Stomach (tissue), 9 donors: ENCODE measurements around the gene GFAP. TPM values are rescaled to one million over a fixed set of nuclear protein-coding genes. Genes with fewer than 3 reads are reported as not detected.

Experiments
- DNase-seq, 2 donors: peaks; one replicate each; pipeline versions ENCODE4 v3.0.0 to v3.0.0-alpha.2; 2013 to 2019
- H3K27ac ChIP-seq, 5 donors: fragments of 200-600 bp in 4 of 5; sonication (generic) in 4 of 5; one replicate each; pipeline ENCODE4 v1.5.1; 2013 to 2019; ENCODE audit warnings: mild to moderate bottlenecking in 1 of 5, moderate library complexity in 1 of 5
- H3K27me3 ChIP-seq, 3 donors: fragments of 200-600 bp; sonication (generic); one replicate each; pipeline ENCODE4 v1.5.1; 2017 to 2019; ENCODE audit warnings: mixed run types in 1 of 3
- H3K36me3 ChIP-seq, 4 donors: fragments of 200-600 bp; sonication (generic); 1 replicate in 3 of 4; 2 replicates in 1 of 4; pipeline ENCODE4 v1.5.1; 2016 to 2019
- H3K4me1 ChIP-seq, 4 donors: fragments of 200-600 bp; sonication (generic); one replicate each; pipeline ENCODE4 v1.5.1; 2016 to 2019
- H3K4me3 ChIP-seq, 4 donors: fragments of 200-600 bp; sonication (generic) in 3 of 4; one replicate each; pipeline ENCODE4 v1.5.1; 2016 to 2019; ENCODE audit warnings: mild to moderate bottlenecking in 1 of 4
- H3K9me3 ChIP-seq, 4 donors: fragments of 200-600 bp; sonication (generic); one replicate each; pipeline ENCODE4 v1.5.1; 2016 to 2019
- CTCF ChIP-seq, 7 experiments: fragments of 450-650 bp in 4 of 7; fragments of 200-600 bp in 3 of 7; sonication (generic) in 3 of 7; IDR thresholded peaks; one replicate each; pipeline ENCODE4 v1.5.1; 2016 to 2019; ENCODE audit warnings: antibody characterized with exemption in 7 of 7, control low read depth in 2 of 7, mild to moderate bottlenecking in 1 of 7
- EP300 ChIP-seq: sonication (generic); formaldehyde crosslinking; IDR thresholded peaks from one replicate; pipeline ENCODE4 v1.6.1; 2017; ENCODE audit warnings: antibody characterized with exemption
- POLR2A ChIP-seq, 4 donors: fragments of 450-650 bp; IDR thresholded peaks; one replicate each; pipeline ENCODE4 v1.6.1; 2016; ENCODE audit warnings: antibody characterized with exemption in 4 of 4, control low read depth in 2 of 4, mild to moderate bottlenecking in 1 of 4, moderate library complexity in 1 of 4
- POLR2AphosphoS5 ChIP-seq, 3 donors: sonication (generic); formaldehyde crosslinking; IDR thresholded peaks; one replicate each; pipeline ENCODE4 v1.6.1; 2016; ENCODE audit warnings: antibody characterized with exemption in 3 of 3
- WGBS, 5 donors: extraction: QIAGEN DNeasy Blood & Tissue Kit in 3 of 5; methylation state at CpG; one replicate each; pipeline versions ENCODE4 v1.1.5 to v1.1.7; 2013 to 2018; 5-methylcytosine and 5-hydroxymethylcytosine counted together
- intact Hi-C: fragments of 100-400 bp; cut with DNase I; formaldehyde crosslinking; loops from one replicate; pipeline ENCODE4 v1.15.1; 2023; ENCODE audit warnings: low total_unique reads
- polyA plus RNA-seq, 3 donors: library from polyadenylated mRNA; stranded (reverse); fragments of 200-250 nt; gene quantifications; one replicate each; pipeline ENCODE4 v1.2.3, GENCODE V29; 2013
- total RNA-seq, 5 donors: library from RNA; depleted of rRNA; stranded (reverse); fragments of >200 nt; gene quantifications; one replicate each; pipeline versions ENCODE4 v1.1.0 to v1.2.3, GENCODE V29; 2014 to 2016
- donor health status: healthy with polysubstance abuse.
- donor health status: Bipolar disorder and iron deficiency.
- donor health status: healthy.

The GFAP gene
- total and polyA plus RNA-seq, 8 donors = 0.15 to 9.7 (median 0.80) TPM; not detected in 4

- WGBS, 5 donors = 44 to 58% (median 46%) methylated on average over 5 to 6 of the region's 6 CpGs
- H3K4me3 ChIP-seq = no peak overlapping the region
- H3K4me1 ChIP-seq = peaks cover 8 to 31% (median 18%) of the 10 kb centered on the region in 4 donors
- no peaks in the 10 kb centered on the region for H3K9me3 ChIP-seq
- H3K27ac ChIP-seq = no peak overlapping the region
- no peak for DNase-seq
- peaks cover 0 to 53% (median 20%) of the 10 kb centered on the region in 3 donors for H3K27me3 ChIP-seq
- intact Hi-C loops = loop anchor here (10.0 kb wide), 1 partner anchor 191 kb away; no protein-coding TSS in a partner anchor
- no peaks in the 10 kb centered on the region for H3K36me3 ChIP-seq
- TF ChIP-seq CTCF (IDR thresholded peaks at IDR 0.05) (no peak), POLR2A (IDR thresholded peaks at IDR 0.05) (no peak), POLR2AphosphoS5 (IDR thresholded peaks at IDR 0.05) (no peak), EP300 (no peak)
Measured at GRCh38 chr17:44913676-44914075, 1.6 kb downstream of the GFAP start.

GRCh38 chr17:44912763-44913544, 2.3 kb downstream of the GFAP start:
- 79 to 88% (median 87%) methylated on average over 14 of the region's 14 CpGs for WGBS, 5 donors
- H3K27me3 ChIP-seq = peaks cover 0 to 53% (median 20%) of the 10 kb centered on the region in 3 donors
- H3K4me3 ChIP-seq = no peak overlapping the region
- DNase-seq = no peak
- no peak for TF ChIP-seq EP300
- TF ChIP-seq POLR2AphosphoS5 (IDR thresholded peaks at IDR 0.05) = no peak
- no peak for TF ChIP-seq CTCF (IDR thresholded peaks at IDR 0.05)
- TF ChIP-seq POLR2A (IDR thresholded peaks at IDR 0.05) = no peak
- H3K9me3 ChIP-seq = no peaks in the 10 kb centered on the region
- no peaks in the 10 kb centered on the region for H3K36me3 ChIP-seq
- H3K27ac ChIP-seq = no peak overlapping the region
- H3K4me1 ChIP-seq = peaks cover 8 to 31% (median 18%) of the 10 kb centered on the region in 4 donors
- intact Hi-C loops = loop anchor here (10.0 kb wide), 1 partner anchor 192 kb away; no protein-coding TSS in a partner anchor

GRCh38 chr17:44911133-44912001, 3.9 kb downstream of the GFAP start:
- intact Hi-C loops = loop anchor here (10.0 kb wide), 1 partner anchor 193 kb away; no protein-coding TSS in a partner anchor
- H3K27ac ChIP-seq = no peak overlapping the region
- H3K4me3 ChIP-seq = peak overlapping the region; percentile 29 to 48 (median 40)
- TF ChIP-seq EP300 = no peak
- TF ChIP-seq POLR2A (IDR thresholded peaks at IDR 0.05) = no peak
- peak in 1 of 3 donors; percentile 43 for TF ChIP-seq POLR2AphosphoS5 (IDR thresholded peaks at IDR 0.05)
- TF ChIP-seq CTCF (IDR thresholded peaks at IDR 0.05) = peak in 4 of 7 experiments; percentile 23 to 47 (median 32)
- peaks cover 6 to 19% (median 10%) of the 10 kb centered on the region in 4 donors for H3K4me1 ChIP-seq
- WGBS, 5 donors = 12 to 36% (median 12%) methylated on average over 14 to 56 of the region's 56 CpGs
- peak; percentile 73 to 78 for DNase-seq
- H3K9me3 ChIP-seq = no peaks in the 10 kb centered on the region
- H3K36me3 ChIP-seq = no peaks in the 10 kb centered on the region
- H3K27me3 ChIP-seq = peaks cover 0 to 53% (median 20%) of the 10 kb centered on the region in 3 donors
